MM.1S (cell line): ENCODE data around the gene PLCXD1.

Experiments used
- EZH2 ChIP-seq: fragments of 300-600 bp; sonication (generic); optimal IDR thresholded peaks from 2 replicates; pipeline ENCODE3; 2017; ENCODE audit warnings: low read depth, mild to moderate bottlenecking, antibody characterized with exemption, low read length, mixed read lengths
- TF ChIP-seq, protein P1 (sequence below): fragments of 300-600 bp; sonication (generic); IDR thresholded peaks from 2 replicates; pipeline ENCODE4 v1.5.1; 2016; ENCODE audit warnings: antibody characterized with exemption, low read length, mixed read lengths

DNA sequence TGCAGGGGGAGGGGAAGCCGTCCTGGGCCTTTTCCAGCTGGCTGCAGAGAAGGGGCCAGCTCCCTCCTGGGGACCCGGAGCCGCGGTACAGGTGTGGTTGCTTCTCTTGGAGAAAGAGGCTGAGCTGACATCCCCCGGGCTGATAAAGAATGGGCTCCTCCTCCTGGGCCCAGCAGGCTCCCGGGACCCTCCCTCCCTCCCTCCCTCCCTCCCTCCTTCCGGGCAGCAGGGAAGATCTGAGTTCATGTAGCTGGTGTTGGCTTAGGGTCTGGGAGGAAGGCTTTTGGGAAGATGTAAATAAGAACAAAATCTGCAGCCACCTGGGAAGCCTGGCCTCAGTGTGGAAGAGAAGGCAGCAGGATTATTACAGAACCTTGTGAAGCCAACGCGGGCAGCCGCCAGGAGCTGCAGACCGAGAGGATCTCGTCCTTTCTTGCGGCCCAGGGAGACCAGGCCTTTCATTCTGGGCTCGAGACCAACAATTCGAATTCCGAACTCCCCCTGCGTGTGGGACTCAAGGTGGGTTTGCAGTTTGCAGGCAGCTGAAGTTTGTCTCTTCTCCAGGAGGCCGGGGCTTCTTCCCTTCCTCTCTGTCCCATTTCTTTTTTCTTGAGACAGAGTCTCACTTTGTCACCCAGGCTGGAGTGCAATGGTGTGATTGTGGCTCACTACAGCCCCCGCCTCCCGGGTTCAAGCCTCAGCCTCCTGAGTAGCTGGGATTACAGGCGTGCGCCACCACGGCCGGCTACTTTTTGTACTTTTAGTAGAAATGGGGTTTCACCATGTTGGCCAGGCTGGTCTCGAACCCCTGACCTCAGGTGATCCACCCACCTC, at the start of gene PLCXD1:
- TF ChIP-seq, protein P1, sequence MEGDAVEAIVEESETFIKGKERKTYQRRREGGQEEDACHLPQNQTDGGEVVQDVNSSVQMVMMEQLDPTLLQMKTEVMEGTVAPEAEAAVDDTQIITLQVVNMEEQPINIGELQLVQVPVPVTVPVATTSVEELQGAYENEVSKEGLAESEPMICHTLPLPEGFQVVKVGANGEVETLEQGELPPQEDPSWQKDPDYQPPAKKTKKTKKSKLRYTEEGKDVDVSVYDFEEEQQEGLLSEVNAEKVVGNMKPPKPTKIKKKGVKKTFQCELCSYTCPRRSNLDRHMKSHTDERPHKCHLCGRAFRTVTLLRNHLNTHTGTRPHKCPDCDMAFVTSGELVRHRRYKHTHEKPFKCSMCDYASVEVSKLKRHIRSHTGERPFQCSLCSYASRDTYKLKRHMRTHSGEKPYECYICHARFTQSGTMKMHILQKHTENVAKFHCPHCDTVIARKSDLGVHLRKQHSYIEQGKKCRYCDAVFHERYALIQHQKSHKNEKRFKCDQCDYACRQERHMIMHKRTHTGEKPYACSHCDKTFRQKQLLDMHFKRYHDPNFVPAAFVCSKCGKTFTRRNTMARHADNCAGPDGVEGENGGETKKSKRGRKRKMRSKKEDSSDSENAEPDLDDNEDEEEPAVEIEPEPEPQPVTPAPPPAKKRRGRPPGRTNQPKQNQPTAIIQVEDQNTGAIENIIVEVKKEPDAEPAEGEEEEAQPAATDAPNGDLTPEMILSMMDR, result no peak
- no peak for TF ChIP-seq EZH2
